IPS-NIHi7 (cell line): ENCODE measurements around the gene CR2.
"Not testable (repeated sequence)": the region's sequence is repeated elsewhere in the genome, so short reads cannot be mapped to it uniquely, and the experiment has no call there.

Experiments used
- DNase-seq: peaks from one replicate; pipeline ENCODE4 v3.0.0; 2012; ENCODE audit warnings: mixed read lengths; ENCODE audit errors: extremely low spot score

CR2 gene

GRCh38 chr1:207504438-207504837 is 50.3 kb downstream of the CR2 start:
- no peak for DNase-seq

DNA sequence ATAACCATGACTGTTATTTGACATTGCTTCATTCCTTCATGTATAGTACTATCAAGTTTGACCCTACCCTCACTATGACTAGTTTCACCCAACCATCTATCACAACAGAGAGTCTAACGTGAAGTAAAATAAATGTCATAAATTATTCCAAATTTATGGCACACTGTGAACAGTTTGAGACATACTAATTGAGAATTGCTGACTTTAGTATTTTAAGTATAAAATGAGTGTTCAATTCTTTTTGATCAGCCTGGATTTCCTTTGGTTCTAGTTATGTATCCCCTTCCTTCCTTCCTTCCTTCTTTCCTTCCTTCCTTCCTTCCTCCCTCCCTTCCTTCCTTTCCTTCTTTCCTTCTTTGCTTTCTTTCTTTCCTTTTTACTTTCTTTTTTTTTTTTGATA is 56.3 kb downstream of the CR2 start:
- no peak for DNase-seq

- no peak for DNase-seq
These were observed 60.8 kb downstream of the CR2 start for GRCh38 chr1:207514890-207515289.

- DNase-seq = no peak
These were observed 62.6 kb downstream of the CR2 start for GRCh38 chr1:207516729-207517128.

GRCh38 chr1:207518608-207519236 is 64.6 kb downstream of the CR2 start:
- DNase-seq = no peak

DNA sequence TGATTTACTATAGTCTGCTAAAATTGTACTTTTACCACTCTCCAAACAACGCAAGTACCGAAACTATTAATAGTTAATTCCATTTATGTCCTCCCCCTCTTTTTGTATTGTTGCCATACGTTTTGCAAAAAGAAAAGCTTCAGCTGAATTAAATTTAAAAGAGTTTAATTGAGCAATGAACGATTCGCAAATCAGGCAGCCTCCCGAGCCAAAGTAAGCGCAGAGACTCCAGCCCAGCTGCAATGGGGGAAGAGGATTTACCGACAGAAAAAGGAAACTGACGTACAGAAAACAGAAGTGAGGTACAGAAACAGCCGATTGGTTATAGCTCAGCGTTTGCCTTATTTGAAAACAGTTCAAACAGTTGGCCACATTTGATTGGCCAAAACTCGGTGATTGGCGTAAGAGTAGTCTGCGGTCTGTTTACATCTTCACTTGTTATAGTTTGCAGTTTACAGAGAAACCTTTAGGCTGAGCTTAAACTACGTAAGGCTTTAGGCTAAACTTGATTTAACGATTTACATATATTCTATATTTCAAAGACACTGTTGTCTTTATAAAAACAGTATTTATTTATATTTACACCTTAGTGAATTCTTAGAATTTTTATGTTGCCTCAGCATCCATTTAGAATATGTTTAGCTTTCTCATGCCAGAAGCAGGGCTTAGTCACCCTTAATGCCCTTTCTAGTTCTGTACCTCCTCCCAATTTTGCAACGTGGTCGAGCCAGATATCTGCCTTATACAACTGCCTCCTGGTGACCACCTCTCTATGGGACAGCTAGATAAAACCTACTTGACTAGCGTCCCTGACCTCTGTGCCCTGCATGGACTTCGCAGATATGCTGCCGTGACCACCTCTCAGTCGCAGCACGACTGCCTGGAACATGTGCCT is 65.6 kb downstream of the CR2 start:
- no peak for DNase-seq

GRCh38 chr1:207520400-207521345 is 66.5 kb downstream of the CR2 start:
- DNase-seq = not testable (repeated sequence)

DNA sequence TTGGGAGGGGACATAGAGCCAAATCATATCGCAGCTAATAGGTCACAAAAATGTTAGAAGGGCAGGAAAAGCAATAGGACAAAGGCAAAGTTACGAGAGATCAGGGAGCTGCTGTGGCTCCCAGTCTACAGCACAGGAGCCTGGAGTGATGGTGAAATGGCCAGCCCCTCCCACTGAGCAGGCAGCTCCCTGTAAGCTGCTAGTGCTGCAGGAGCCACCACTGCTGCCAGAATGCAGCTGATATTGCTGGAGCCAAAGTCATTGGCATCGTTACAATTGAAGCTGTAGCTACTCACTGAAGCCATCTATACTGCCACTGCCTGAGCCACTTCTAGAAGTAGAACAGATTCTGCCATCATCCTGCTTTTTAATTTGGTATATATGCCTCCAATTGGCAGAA is 71.1 kb downstream of the CR2 start:
- not testable (repeated sequence) for DNase-seq

- DNase-seq = not testable (repeated sequence)
These were observed 74.3 kb downstream of the CR2 start for GRCh38 chr1:207528401-207528800.

DNA sequence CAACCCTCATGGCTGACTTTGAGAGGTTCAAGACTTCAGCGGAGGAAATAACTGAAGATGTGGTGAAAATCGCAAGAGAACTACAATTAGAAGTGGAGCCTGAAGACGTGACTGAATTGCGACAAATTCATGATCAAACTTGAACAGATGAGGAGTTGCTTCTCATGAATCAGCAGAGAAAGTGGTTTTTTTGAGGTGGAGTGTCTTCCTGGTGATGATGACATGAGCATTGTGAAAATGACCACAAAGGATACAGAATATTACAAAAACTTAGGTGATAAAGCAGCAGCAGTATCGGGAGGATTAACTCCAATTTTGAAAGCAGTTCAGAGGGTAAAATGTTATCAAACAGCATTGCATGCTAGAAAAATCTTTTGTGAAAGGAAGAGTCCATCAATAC is 82.1 kb downstream of the CR2 start:
- not testable (repeated sequence) for DNase-seq
